Caco-2 (cell line): ENCODE data around the gene SPATA19. TPM values are rescaled to one million over a fixed set of nuclear protein-coding genes. Genes with fewer than 3 reads are reported as not detected.

Experiments used
- BruUV-seq: library from RNA; stranded (reverse); fragments of 400-500 nt; replicated peaks from 2 replicates; lab custom pipeline; 2021; lab: Mats Ljungman, UMichigan
- CTCF ChIA-PET: fragments of 300-600 bp; sonication (Branson Sonifier 250); formaldehyde crosslinking; loops from one replicate; lab custom pipeline; 2022; ENCODE audit warnings: antibody characterized with exemption; lab: Charles Lee
- POLR2A ChIA-PET: fragments of 300-600 bp; sonication (Branson Sonifier 250); formaldehyde crosslinking; loops from one replicate; lab custom pipeline; 2022; ENCODE audit warnings: antibody characterized with exemption; lab: Charles Lee
- DNase-seq, 2 experiments: peaks; one replicate each; pipeline versions ENCODE4 v3.0.0 to v3.0.0-alpha.2; 2020 to 2022
- H3K27me3 ChIP-seq: replicated peaks from 2 replicates; pipeline ENCODE4 v1.6.0; 2011; ENCODE audit warnings: low read length; ENCODE audit not compliant: control insufficient read depth, insufficient read depth
- H3K36me3 ChIP-seq: 2 replicates; pipeline ENCODE4 v1.5.1; 2011; ENCODE audit warnings: low read length; ENCODE audit not compliant: control insufficient read depth, insufficient read depth
- H3K4me1 ChIP-seq: fragments of 250-450 bp; sonication (Bioruptor Pico); 2 replicates; pipeline ENCODE4 v1.5.1; 2020; ENCODE audit warnings: mild to moderate bottlenecking
- H3K4me3 ChIP-seq: 2 replicates; pipeline ENCODE4 v1.5.1; 2011; ENCODE audit warnings: low read depth, mild to moderate bottlenecking, control low read depth, low read length
- H3K9me3 ChIP-seq: fragments of 250-450 bp; sonication (Bioruptor Pico); 2 replicates; pipeline ENCODE4 v1.5.1; 2020; ENCODE audit warnings: mild to moderate bottlenecking, moderate library complexity
- H3K27ac Mint-ChIP-seq: one replicate; pipeline ENCODE4 v1.8.0; 2022; ENCODE audit warnings: mixed read lengths; ENCODE audit not compliant: unreplicated experiment
- H3K27me3 Mint-ChIP-seq: one replicate; pipeline ENCODE4 v1.8.0; 2022; ENCODE audit warnings: mixed read lengths; ENCODE audit not compliant: insufficient read depth, unreplicated experiment
- H3K36me3 Mint-ChIP-seq: one replicate; pipeline ENCODE4 v1.8.0; 2022; ENCODE audit warnings: mild to moderate bottlenecking, mixed read lengths; ENCODE audit not compliant: insufficient read depth, unreplicated experiment
- H3K4me1 Mint-ChIP-seq: one replicate; pipeline ENCODE4 v1.8.0; 2022; ENCODE audit warnings: low read depth, mixed read lengths; ENCODE audit not compliant: unreplicated experiment
- H3K4me3 Mint-ChIP-seq: one replicate; pipeline ENCODE4 v1.8.0; 2022; ENCODE audit warnings: mild to moderate bottlenecking, moderate library complexity, mixed read lengths; ENCODE audit not compliant: unreplicated experiment
- H3K9me3 Mint-ChIP-seq: one replicate; pipeline ENCODE4 v1.8.0; 2022; ENCODE audit warnings: mixed read lengths; ENCODE audit not compliant: unreplicated experiment
- CTCF ChIP-seq, 2 experiments: fragments of 200-600 bp in 1 of 2; IDR thresholded peaks; 1 replicate in 1 of 2; 2 replicates in 1 of 2; pipeline versions ENCODE4 v1.5.1 to v1.8.0; 2011 to 2022; ENCODE audit warnings: antibody characterized with exemption in 1 of 2, control low read depth in 1 of 2, inconsistent platforms in 1 of 2, low read depth in 1 of 2, low read length in 1 of 2, mild to moderate bottlenecking in 1 of 2, moderate library complexity in 1 of 2; ENCODE audit not compliant: insufficient read depth in 1 of 2, severe bottlenecking in 1 of 2, unreplicated experiment in 1 of 2
- intact Hi-C: fragments of 100-400 bp; cut with micrococcal nuclease; formaldehyde crosslinking; loops from one replicate; pipeline ENCODE4 v1.10.0; 2022; ENCODE audit not compliant: unreplicated experiment
- total RNA-seq: library from RNA; stranded (reverse); gene quantifications from 2 replicates; pipeline ENCODE4 v1.2.3, GENCODE V29; 2022

The SPATA19 gene
- total RNA-seq, 1 experiment from 2014 or later = not detected

- no peak overlapping the region for H3K4me3 ChIP-seq
- no peak for DNase-seq
- H3K36me3 ChIP-seq = no peaks in the 10 kb centered on the region
- H3K4me1 ChIP-seq = no peaks in the 10 kb centered on the region
- intact Hi-C loops = loop anchor here (1.0 kb wide), 3 partner anchors 217 to 758 kb away; no protein-coding TSS in a partner anchor
- peaks cover 9% of the 10 kb centered on the region for H3K9me3 Mint-ChIP-seq
- no peak overlapping the region for H3K4me3 Mint-ChIP-seq
- no peak overlapping the region for H3K27ac Mint-ChIP-seq
- H3K27me3 Mint-ChIP-seq = peaks cover 3% of the 10 kb centered on the region
- TF ChIP-seq CTCF (IDR thresholded peaks at IDR 0.05; ENCODE audit: insufficient read depth in 1 of 2, low read depth in 1 of 2, low read length in 1 of 2, severe bottlenecking in 1 of 2, unreplicated experiment in 1 of 2) = peak in 1 of 2 experiments; percentile 4
- peaks cover 11% of the 10 kb centered on the region for H3K36me3 Mint-ChIP-seq
- ChIA-PET POLR2A (no interaction called here), CTCF (interaction anchor here (0.7 to 2.4 kb wide), 7 partner anchors 14 to 759 kb away, joined by 3 to 22 read pairs (median 7); no protein-coding TSS in a partner anchor)
- no TSS peak for BruUV-seq
- H3K4me1 Mint-ChIP-seq = no peaks in the 10 kb centered on the region
- H3K9me3 ChIP-seq = peaks cover 16% of the 10 kb centered on the region
- H3K27me3 ChIP-seq = no peaks in the 10 kb centered on the region
Observed at GRCh38 chr11:133835593-133836548, 9.4 kb downstream of the SPATA19 start.

- Mint-ChIP-seq H3K27me3 (peaks cover 3% of the 10 kb centered on the region), H3K27ac (peak overlapping the region; percentile 27), H3K36me3 (peaks cover 11% of the 10 kb centered on the region), H3K4me3 (no peak overlapping the region), H3K9me3 (peaks cover 9% of the 10 kb centered on the region), H3K4me1 (no peaks in the 10 kb centered on the region)
- BruUV-seq = no TSS peak
- Histone ChIP-seq H3K4me3 (no peak overlapping the region), H3K9me3 (peaks cover 16% of the 10 kb centered on the region), H3K4me1 (no peaks in the 10 kb centered on the region), H3K27me3 (no peaks in the 10 kb centered on the region), H3K36me3 (no peaks in the 10 kb centered on the region)
- peak; percentile 78 to 81 for TF ChIP-seq CTCF (IDR thresholded peaks at IDR 0.05; ENCODE audit: insufficient read depth in 1 of 2, low read depth in 1 of 2, low read length in 1 of 2, severe bottlenecking in 1 of 2, unreplicated experiment in 1 of 2)
- DNase-seq = peak; percentile 75 to 76
- CTCF ChIA-PET = interaction anchor here (0.7 to 2.4 kb wide), 7 partner anchors 13 to 758 kb away, joined by 3 to 22 read pairs (median 5); no protein-coding TSS in a partner anchor
- intact Hi-C loops = loop anchor here (1.0 kb wide), 3 partner anchors 216 to 757 kb away; no protein-coding TSS in a partner anchor
- POLR2A ChIA-PET = no interaction called here
Observed at GRCh38 chr11:133834682-133835592, 10.4 kb downstream of the SPATA19 start.
